ENCODE measurements around the gene ZNF598.

Gene ZNF598

DNA sequence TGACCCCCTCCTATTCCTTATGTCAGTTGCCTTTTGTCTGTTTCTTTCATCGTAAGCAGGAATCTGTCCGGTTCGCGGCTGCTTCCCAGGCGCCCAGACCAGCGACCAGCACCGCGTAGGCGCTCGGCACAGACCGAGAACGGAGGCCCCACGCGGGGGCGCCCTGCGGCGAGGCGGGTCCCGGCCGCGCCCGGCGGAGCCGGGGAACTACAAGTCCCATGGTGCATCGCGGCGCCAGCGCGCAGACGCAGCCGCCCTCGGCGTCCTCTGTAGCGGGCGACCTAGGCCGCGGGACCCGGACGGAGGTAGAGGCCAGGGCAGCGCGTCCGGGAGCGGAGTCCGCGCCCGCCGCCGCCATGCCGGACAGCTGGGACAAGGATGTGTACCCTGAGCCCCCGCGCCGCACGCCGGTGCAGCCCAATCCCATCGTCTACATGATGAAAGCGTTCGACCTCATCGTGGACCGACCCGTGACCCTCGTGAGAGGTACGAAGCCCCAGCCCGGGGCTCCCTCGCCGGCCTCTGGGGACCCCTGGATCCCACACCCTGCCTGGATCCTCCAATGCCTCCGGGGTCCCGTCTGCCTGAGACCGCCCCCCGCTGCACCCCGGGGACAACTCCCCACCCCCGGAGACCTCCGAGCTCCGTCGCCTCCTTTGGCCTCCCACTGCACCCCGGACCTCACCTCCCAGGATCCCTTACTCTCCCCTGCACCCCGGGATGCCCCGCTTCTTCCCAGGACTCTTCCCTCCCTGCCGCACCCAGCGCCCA, 50.2 kb downstream of the ZNF598 start, which contains the start of gene NDUFB10 (continued):
- TF ChIP-seq, protein P1, sequence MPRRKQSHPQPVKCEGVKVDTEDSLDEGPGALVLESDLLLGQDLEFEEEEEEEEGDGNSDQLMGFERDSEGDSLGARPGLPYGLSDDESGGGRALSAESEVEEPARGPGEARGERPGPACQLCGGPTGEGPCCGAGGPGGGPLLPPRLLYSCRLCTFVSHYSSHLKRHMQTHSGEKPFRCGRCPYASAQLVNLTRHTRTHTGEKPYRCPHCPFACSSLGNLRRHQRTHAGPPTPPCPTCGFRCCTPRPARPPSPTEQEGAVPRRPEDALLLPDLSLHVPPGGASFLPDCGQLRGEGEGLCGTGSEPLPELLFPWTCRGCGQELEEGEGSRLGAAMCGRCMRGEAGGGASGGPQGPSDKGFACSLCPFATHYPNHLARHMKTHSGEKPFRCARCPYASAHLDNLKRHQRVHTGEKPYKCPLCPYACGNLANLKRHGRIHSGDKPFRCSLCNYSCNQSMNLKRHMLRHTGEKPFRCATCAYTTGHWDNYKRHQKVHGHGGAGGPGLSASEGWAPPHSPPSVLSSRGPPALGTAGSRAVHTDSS (tag by site-specific recombination; IDR thresholded peaks at IDR 0.05) = no peak
- no peak for TF ChIP-seq ZNF211 (tag by site-specific recombination; IDR thresholded peaks at IDR 0.05; ENCODE audit: low read depth)
- no peak for TF ChIP-seq ZNF426 (tag by site-specific recombination; IDR thresholded peaks at IDR 0.05)
- TF ChIP-seq FEZF1 (tag by site-specific recombination; IDR thresholded peaks at IDR 0.05) = no peak
- no peak; the same call in 1 of the 2 replicates for TF ChIP-seq SP2 (tag by site-specific recombination; IDR thresholded peaks at IDR 0.05)
- TF ChIP-seq ZIC2 (tag by site-specific recombination; IDR thresholded peaks at IDR 0.05) = peak; percentile 55
- TF ChIP-seq, protein P2, sequence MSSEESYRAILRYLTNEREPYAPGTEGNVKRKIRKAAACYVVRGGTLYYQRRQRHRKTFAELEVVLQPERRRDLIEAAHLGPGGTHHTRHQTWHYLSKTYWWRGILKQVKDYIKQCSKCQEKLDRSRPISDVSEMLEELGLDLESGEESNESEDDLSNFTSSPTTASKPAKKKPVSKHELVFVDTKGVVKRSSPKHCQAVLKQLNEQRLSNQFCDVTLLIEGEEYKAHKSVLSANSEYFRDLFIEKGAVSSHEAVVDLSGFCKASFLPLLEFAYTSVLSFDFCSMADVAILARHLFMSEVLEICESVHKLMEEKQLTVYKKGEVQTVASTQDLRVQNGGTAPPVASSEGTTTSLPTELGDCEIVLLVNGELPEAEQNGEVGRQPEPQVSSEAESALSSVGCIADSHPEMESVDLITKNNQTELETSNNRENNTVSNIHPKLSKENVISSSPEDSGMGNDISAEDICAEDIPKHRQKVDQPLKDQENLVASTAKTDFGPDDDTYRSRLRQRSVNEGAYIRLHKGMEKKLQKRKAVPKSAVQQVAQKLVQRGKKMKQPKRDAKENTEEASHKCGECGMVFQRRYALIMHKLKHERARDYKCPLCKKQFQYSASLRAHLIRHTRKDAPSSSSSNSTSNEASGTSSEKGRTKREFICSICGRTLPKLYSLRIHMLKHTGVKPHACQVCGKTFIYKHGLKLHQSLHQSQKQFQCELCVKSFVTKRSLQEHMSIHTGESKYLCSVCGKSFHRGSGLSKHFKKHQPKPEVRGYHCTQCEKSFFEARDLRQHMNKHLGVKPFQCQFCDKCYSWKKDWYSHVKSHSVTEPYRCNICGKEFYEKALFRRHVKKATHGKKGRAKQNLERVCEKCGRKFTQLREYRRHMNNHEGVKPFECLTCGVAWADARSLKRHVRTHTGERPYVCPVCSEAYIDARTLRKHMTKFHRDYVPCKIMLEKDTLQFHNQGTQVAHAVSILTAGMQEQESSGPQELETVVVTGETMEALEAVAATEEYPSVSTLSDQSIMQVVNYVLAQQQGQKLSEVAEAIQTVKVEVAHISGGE (tag by site-specific recombination; conservative IDR thresholded peaks at IDR 0.05; ENCODE audit: low read depth) = peak; percentile 68
- TF ChIP-seq ZNF530 (tag by site-specific recombination; IDR thresholded peaks at IDR 0.05; ENCODE audit: low read depth) = no peak
- TF ChIP-seq, protein P3, sequence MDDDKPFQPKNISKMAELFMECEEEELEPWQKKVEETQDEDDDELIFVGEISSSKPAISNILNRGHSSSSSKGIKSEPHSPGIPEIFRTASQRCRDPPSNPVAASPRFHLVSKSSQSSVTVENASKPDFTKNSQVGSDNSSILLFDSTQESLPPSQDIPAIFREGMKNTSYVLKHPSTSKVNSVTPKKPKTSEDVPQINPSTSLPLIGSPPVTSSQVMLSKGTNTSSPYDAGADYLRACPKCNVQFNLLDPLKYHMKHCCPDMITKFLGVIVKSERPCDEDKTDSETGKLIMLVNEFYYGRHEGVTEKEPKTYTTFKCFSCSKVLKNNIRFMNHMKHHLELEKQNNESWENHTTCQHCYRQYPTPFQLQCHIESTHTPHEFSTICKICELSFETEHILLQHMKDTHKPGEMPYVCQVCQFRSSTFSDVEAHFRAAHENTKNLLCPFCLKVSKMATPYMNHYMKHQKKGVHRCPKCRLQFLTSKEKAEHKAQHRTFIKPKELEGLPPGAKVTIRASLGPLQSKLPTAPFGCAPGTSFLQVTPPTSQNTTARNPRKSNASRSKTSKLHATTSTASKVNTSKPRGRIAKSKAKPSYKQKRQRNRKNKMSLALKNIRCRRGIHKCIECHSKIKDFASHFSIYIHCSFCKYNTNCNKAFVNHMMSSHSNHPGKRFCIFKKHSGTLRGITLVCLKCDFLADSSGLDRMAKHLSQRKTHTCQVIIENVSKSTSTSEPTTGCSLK (tag by site-specific recombination; IDR thresholded peaks at IDR 0.05) = no peak
- TF ChIP-seq, protein P4, sequence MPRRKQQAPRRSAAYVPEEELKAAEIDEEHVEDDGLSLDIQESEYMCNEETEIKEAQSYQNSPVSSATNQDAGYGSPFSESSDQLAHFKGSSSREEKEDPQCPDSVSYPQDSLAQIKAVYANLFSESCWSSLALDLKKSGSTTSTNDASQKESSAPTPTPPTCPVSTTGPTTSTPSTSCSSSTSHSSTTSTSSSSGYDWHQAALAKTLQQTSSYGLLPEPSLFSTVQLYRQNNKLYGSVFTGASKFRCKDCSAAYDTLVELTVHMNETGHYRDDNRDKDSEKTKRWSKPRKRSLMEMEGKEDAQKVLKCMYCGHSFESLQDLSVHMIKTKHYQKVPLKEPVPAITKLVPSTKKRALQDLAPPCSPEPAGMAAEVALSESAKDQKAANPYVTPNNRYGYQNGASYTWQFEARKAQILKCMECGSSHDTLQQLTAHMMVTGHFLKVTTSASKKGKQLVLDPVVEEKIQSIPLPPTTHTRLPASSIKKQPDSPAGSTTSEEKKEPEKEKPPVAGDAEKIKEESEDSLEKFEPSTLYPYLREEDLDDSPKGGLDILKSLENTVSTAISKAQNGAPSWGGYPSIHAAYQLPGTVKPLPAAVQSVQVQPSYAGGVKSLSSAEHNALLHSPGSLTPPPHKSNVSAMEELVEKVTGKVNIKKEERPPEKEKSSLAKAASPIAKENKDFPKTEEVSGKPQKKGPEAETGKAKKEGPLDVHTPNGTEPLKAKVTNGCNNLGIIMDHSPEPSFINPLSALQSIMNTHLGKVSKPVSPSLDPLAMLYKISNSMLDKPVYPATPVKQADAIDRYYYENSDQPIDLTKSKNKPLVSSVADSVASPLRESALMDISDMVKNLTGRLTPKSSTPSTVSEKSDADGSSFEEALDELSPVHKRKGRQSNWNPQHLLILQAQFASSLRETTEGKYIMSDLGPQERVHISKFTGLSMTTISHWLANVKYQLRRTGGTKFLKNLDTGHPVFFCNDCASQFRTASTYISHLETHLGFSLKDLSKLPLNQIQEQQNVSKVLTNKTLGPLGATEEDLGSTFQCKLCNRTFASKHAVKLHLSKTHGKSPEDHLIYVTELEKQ (tag by site-specific recombination; IDR thresholded peaks at IDR 0.05; ENCODE audit: borderline replicate concordance) = no peak
- TF ChIP-seq ZNF473 (tag by site-specific recombination; IDR thresholded peaks at IDR 0.05) = no peak
- no peak for TF ChIP-seq ZSCAN23 (tag by site-specific recombination; IDR thresholded peaks at IDR 0.05)
- TF ChIP-seq, protein P5, sequence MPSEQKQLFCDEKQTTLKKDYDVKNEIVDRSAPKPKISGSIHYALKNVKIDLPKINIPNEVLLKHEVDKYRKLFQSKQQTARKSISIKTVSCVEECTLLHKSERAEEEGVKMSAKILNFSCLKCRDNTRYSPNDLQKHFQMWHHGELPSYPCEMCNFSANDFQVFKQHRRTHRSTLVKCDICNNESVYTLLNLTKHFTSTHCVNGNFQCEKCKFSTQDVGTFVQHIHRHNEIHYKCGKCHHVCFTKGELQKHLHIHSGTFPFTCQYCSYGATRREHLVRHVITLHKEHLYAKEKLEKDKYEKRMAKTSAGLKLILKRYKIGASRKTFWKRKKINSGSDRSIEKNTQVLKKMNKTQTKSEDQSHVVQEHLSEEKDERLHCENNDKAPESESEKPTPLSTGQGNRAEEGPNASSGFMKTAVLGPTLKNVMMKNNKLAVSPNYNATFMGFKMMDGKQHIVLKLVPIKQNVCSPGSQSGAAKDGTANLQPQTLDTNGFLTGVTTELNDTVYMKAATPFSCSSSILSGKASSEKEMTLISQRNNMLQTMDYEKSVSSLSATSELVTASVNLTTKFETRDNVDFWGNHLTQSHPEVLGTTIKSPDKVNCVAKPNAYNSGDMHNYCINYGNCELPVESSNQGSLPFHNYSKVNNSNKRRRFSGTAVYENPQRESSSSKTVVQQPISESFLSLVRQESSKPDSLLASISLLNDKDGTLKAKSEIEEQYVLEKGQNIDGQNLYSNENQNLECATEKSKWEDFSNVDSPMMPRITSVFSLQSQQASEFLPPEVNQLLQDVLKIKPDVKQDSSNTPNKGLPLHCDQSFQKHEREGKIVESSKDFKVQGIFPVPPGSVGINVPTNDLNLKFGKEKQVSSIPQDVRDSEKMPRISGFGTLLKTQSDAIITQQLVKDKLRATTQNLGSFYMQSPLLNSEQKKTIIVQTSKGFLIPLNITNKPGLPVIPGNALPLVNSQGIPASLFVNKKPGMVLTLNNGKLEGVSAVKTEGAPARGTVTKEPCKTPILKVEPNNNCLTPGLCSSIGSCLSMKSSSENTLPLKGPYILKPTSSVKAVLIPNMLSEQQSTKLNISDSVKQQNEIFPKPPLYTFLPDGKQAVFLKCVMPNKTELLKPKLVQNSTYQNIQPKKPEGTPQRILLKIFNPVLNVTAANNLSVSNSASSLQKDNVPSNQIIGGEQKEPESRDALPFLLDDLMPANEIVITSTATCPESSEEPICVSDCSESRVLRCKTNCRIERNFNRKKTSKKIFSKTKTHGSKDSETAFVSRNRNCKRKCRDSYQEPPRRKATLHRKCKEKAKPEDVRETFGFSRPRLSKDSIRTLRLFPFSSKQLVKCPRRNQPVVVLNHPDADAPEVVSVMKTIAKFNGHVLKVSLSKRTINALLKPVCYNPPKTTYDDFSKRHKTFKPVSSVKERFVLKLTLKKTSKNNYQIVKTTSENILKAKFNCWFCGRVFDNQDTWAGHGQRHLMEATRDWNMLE (tag by site-specific recombination; conservative IDR thresholded peaks at IDR 0.05; ENCODE audit: low read depth) = no peak
- TF ChIP-seq ZNF830 (tag by site-specific recombination; IDR thresholded peaks at IDR 0.05; ENCODE audit: low read depth) = no peak
- peak; percentile 73; the same call in 1 of the 2 replicates for TF ChIP-seq TRIM28 (IDR thresholded peaks at IDR 0.05; ENCODE audit: borderline replicate concordance, low read length)
- TF ChIP-seq, protein P6, sequence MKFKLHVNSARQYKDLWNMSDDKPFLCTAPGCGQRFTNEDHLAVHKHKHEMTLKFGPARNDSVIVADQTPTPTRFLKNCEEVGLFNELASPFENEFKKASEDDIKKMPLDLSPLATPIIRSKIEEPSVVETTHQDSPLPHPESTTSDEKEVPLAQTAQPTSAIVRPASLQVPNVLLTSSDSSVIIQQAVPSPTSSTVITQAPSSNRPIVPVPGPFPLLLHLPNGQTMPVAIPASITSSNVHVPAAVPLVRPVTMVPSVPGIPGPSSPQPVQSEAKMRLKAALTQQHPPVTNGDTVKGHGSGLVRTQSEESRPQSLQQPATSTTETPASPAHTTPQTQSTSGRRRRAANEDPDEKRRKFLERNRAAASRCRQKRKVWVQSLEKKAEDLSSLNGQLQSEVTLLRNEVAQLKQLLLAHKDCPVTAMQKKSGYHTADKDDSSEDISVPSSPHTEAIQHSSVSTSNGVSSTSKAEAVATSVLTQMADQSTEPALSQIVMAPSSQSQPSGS (tag by site-specific recombination; IDR thresholded peaks at IDR 0.05; ENCODE audit: low read depth) = no peak
- TF ChIP-seq MYNN (tag by site-specific recombination; IDR thresholded peaks at IDR 0.05; ENCODE audit: borderline replicate concordance) = no peak
- no peak for TF ChIP-seq ZNF48 (tag by site-specific recombination; IDR thresholded peaks at IDR 0.05)
- TF ChIP-seq ZNF132 (tag by site-specific recombination; IDR thresholded peaks at IDR 0.05; ENCODE audit: borderline replicate concordance) = no peak
